ENCODE results near the gene UQCRH. TPM values are rescaled to one million over a fixed set of nuclear protein-coding genes. Genes with fewer than 3 reads are reported as not detected.

The UQCRH gene
- total RNA-seq, 1 donor from 2014 or later: 335 TPM

GRCh38 chr1:46288485-46289133, 14.9 kb upstream of the UQCRH start:
- Mint-ChIP-seq H3K27ac (no peak overlapping the region), H3K4me3 (no peak overlapping the region), H3K27me3 (no peaks in the 10 kb centered on the region), H3K4me1 (ENCODE audit: unreplicated experiment) (no peaks in the 10 kb centered on the region), H3K9me3 (no peaks in the 10 kb centered on the region), H3K36me3 (peaks cover 30% of the 10 kb centered on the region)
- no peak for DNase-seq (ENCODE audit: extremely low spot score, unreplicated experiment)
- TF ChIP-seq CTCF (conservative IDR thresholded peaks at IDR 0.05): no peak

- H3K4me3 Mint-ChIP-seq: no peak overlapping the region
Measured at GRCh38 chr1:46289134-46289494, 14.4 kb upstream of the UQCRH start.

GRCh38 chr1:46289976-46290375, 13.5 kb upstream of the UQCRH start:
- Mint-ChIP-seq H3K27me3 (no peaks in the 10 kb centered on the region), H3K27ac (no peak overlapping the region), H3K36me3 (peaks cover 19% of the 10 kb centered on the region), H3K9me3 (no peaks in the 10 kb centered on the region), H3K4me1 (ENCODE audit: unreplicated experiment) (no peaks in the 10 kb centered on the region), H3K4me3 (no peak overlapping the region)
- no peak for TF ChIP-seq CTCF (conservative IDR thresholded peaks at IDR 0.05)
- no peak for DNase-seq (ENCODE audit: extremely low spot score, unreplicated experiment)

More at GRCh38 chr1:46289134-46289494, 14.4 kb upstream of the UQCRH start:
- H3K36me3 Mint-ChIP-seq: peaks cover 27% of the 10 kb centered on the region
- H3K9me3 Mint-ChIP-seq: no peaks in the 10 kb centered on the region
- no peak for DNase-seq (ENCODE audit: extremely low spot score, unreplicated experiment)
- TF ChIP-seq CTCF (conservative IDR thresholded peaks at IDR 0.05): no peak
- no peaks in the 10 kb centered on the region for H3K4me1 Mint-ChIP-seq (ENCODE audit: unreplicated experiment)
- H3K27ac Mint-ChIP-seq: no peak overlapping the region
- H3K27me3 Mint-ChIP-seq: no peaks in the 10 kb centered on the region

- Mint-ChIP-seq H3K27me3 (no peaks in the 10 kb centered on the region), H3K9me3 (no peaks in the 10 kb centered on the region), H3K4me1 (ENCODE audit: unreplicated experiment) (peaks cover 7% of the 10 kb centered on the region), H3K4me3 (no peak overlapping the region), H3K27ac (no peak overlapping the region), H3K36me3 (peaks cover 34% of the 10 kb centered on the region)
- DNase-seq (ENCODE audit: extremely low spot score, unreplicated experiment): no peak
- TF ChIP-seq CTCF (conservative IDR thresholded peaks at IDR 0.05): no peak
Measured at GRCh38 chr1:46295306-46295705, 8.2 kb upstream of the UQCRH start.

GRCh38 chr1:46298387-46298786, 5.1 kb upstream of the UQCRH start:
- H3K27me3 Mint-ChIP-seq: no peaks in the 10 kb centered on the region
- H3K9me3 Mint-ChIP-seq: no peaks in the 10 kb centered on the region
- no peak for TF ChIP-seq CTCF (conservative IDR thresholded peaks at IDR 0.05)
- peaks cover 19% of the 10 kb centered on the region for H3K4me1 Mint-ChIP-seq (ENCODE audit: unreplicated experiment)
- H3K36me3 Mint-ChIP-seq: peaks cover 33% of the 10 kb centered on the region
- H3K4me3 Mint-ChIP-seq: peak overlapping the region; percentile 52
- no peak overlapping the region for H3K27ac Mint-ChIP-seq
- no peak for DNase-seq (ENCODE audit: extremely low spot score, unreplicated experiment)

Data from type B pancreatic cell (in vitro differentiated cells).